ENCODE measurements around the gene ARL15.

ARL15 gene

GRCh38 chr5:54282876-54283275 lies 27.5 kb downstream of the ARL15 start:
- DNase-seq = no peak

- no peak for DNase-seq
Measured at GRCh38 chr5:54281960-54282692, 28.2 kb downstream of the ARL15 start.

- no peak for DNase-seq
Measured at GRCh38 chr5:54279960-54280359, 30.4 kb downstream of the ARL15 start.

- no peak for DNase-seq
Measured at GRCh38 chr5:54278979-54279717, 31.2 kb downstream of the ARL15 start.

- no peak for DNase-seq
Measured at GRCh38 chr5:54278036-54278830, 32.1 kb downstream of the ARL15 start.

GRCh38 chr5:54276048-54276447 lies 34.3 kb downstream of the ARL15 start:
- no peak for DNase-seq

- DNase-seq = no peak
Measured at GRCh38 chr5:54275361-54275760, 35.0 kb downstream of the ARL15 start.

- DNase-seq = no peak
Measured at GRCh38 chr5:54274944-54275343, 35.4 kb downstream of the ARL15 start.

- DNase-seq = no peak
Measured at GRCh38 chr5:54273715-54274114, 36.7 kb downstream of the ARL15 start.

- no peak for DNase-seq
Measured at GRCh38 chr5:54272746-54273145, 37.6 kb downstream of the ARL15 start.

- DNase-seq = no peak
Measured at GRCh38 chr5:54270326-54270725, 40.0 kb downstream of the ARL15 start.

- DNase-seq = no peak
Measured at GRCh38 chr5:54264574-54264973, 45.8 kb downstream of the ARL15 start.

GRCh38 chr5:54263447-54263846 lies 46.9 kb downstream of the ARL15 start:
- DNase-seq = no peak

- DNase-seq = no peak
Measured at GRCh38 chr5:54261596-54261995, 48.8 kb downstream of the ARL15 start.

GRCh38 chr5:54259981-54260380 lies 50.4 kb downstream of the ARL15 start:
- DNase-seq = no peak

- no peak for DNase-seq
Measured at GRCh38 chr5:54259090-54259489, 51.3 kb downstream of the ARL15 start.

GRCh38 chr5:54257366-54258118 lies 52.8 kb downstream of the ARL15 start:
- no peak for DNase-seq

- no peak for DNase-seq
Measured at GRCh38 chr5:54254482-54255198, 55.7 kb downstream of the ARL15 start.

- DNase-seq = no peak
Measured at GRCh38 chr5:54251981-54252380, 58.4 kb downstream of the ARL15 start.

GRCh38 chr5:54249210-54250028 lies 61.0 kb downstream of the ARL15 start:
- peak; percentile 27 to 46 for DNase-seq

- DNase-seq = no peak
Measured at GRCh38 chr5:54247226-54247625, 63.1 kb downstream of the ARL15 start.
